ENCODE measurements around the gene RALGPS2. TPM values are rescaled to one million over a fixed set of nuclear protein-coding genes. Genes with fewer than 3 reads are reported as not detected.
A peak's percentile ranks its signal among the peaks of the same experiment; 100 is the strongest.

Gene RALGPS2
- total and polyA plus RNA-seq, 2 experiments from 2014 or later, result 8.1 to 31.2 TPM

DNA sequence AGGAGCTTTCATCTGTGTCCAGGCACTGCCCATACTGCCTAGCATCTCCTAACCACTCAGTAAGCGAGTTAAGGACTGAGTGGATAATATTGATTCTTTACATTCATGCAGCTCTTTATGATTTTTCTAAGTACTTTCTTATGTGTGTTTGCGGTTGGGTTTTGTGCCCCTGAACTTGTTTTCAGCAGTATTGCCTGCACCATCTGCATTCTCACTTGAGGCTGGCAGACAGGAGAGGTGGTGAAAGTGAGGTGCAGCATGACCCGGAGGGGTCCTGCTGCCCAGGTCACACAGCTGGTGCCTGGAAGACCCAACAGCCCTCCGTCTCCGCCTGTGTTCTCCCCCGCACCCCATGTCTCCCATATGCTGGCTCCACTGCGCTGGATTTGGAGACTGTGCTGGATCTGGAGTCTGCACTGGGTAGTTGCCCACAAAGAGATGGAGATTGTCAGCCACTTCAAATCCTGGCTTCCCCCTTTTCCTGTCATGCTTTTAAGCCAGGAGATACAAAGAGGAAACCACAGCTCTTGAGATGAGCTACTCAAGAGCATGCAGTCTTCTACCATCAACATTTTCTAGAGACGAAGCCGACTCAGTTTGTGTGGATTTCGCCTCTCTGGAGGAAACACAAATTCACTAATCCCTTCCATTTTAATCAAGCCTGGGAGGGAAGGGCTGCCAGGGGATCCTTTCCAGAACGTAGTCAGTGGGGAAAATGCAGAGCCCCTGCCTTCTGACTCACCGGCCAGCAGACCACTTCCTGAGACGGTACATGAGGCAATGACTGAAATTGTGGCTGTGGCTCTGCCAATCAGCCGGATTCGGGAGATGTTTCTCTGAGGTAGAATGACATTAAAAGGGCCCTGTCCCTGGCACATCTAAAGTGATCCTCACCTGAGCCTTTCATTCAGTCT is 217.5 kb downstream of the RALGPS2 start:
- Histone ChIP-seq H4K20me1 (replicated peaks; ENCODE audit: insufficient read depth) (no peaks in the 10 kb centered on the region), H2AFZ (peak overlapping the region; percentile 63), H3K27ac (ENCODE audit: low read depth) (no peak overlapping the region), H3K79me2 (replicated peaks; ENCODE audit: insufficient read depth) (no peaks in the 10 kb centered on the region), H3K4me3 (no peak overlapping the region), H3F3A (replicated peaks; ENCODE audit: low read depth) (no peaks in the 10 kb centered on the region), H3K36me3 (ENCODE audit: insufficient read depth) (no peaks in the 10 kb centered on the region), H3K4me2 (no peak overlapping the region), H3K9me2 (ENCODE audit: insufficient read depth) (no peaks in the 10 kb centered on the region), H3K4me1 (ENCODE audit: insufficient read depth) (peaks cover 6% of the 10 kb centered on the region), H3K27me3 (ENCODE audit: insufficient read depth) (no peaks in the 10 kb centered on the region)
- H3K4me1 Mint-ChIP-seq, result peaks cover 17% of the 10 kb centered on the region
- DNase-seq (ENCODE audit: low spot score) (no peak), ATAC-seq (no peak)
- H3K36me3 Mint-ChIP-seq (ENCODE audit: low read depth), result no peaks in the 10 kb centered on the region
- H3K4me3 Mint-ChIP-seq, result no peak overlapping the region
- peaks cover 7% of the 10 kb centered on the region for H3K27me3 Mint-ChIP-seq (ENCODE audit: insufficient read depth, low read depth, poor library complexity)
- no peak overlapping the region for H3K27ac Mint-ChIP-seq
- TF ChIP-seq STAT1 (IDR thresholded peaks at IDR 0.05; ENCODE audit: unreplicated experiment), result no peak
- TF ChIP-seq, protein P1, sequence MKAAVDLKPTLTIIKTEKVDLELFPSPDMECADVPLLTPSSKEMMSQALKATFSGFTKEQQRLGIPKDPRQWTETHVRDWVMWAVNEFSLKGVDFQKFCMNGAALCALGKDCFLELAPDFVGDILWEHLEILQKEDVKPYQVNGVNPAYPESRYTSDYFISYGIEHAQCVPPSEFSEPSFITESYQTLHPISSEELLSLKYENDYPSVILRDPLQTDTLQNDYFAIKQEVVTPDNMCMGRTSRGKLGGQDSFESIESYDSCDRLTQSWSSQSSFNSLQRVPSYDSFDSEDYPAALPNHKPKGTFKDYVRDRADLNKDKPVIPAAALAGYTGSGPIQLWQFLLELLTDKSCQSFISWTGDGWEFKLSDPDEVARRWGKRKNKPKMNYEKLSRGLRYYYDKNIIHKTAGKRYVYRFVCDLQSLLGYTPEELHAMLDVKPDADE (IDR thresholded peaks at IDR 0.05), result no peak
- TF ChIP-seq, protein P2, sequence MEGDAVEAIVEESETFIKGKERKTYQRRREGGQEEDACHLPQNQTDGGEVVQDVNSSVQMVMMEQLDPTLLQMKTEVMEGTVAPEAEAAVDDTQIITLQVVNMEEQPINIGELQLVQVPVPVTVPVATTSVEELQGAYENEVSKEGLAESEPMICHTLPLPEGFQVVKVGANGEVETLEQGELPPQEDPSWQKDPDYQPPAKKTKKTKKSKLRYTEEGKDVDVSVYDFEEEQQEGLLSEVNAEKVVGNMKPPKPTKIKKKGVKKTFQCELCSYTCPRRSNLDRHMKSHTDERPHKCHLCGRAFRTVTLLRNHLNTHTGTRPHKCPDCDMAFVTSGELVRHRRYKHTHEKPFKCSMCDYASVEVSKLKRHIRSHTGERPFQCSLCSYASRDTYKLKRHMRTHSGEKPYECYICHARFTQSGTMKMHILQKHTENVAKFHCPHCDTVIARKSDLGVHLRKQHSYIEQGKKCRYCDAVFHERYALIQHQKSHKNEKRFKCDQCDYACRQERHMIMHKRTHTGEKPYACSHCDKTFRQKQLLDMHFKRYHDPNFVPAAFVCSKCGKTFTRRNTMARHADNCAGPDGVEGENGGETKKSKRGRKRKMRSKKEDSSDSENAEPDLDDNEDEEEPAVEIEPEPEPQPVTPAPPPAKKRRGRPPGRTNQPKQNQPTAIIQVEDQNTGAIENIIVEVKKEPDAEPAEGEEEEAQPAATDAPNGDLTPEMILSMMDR (conservative IDR thresholded peaks at IDR 0.05; ENCODE audit: low read depth in 2 of 2), result no peak
- TF ChIP-seq ZNF114 (CRISPR knock-in tag; IDR thresholded peaks at IDR 0.05), result no peak
- TF ChIP-seq ZNF331 (CRISPR knock-in tag; IDR thresholded peaks at IDR 0.05; ENCODE audit: low read depth), result no peak
- no peak for TF ChIP-seq CREB1 (CRISPR knock-in tag; IDR thresholded peaks at IDR 0.05; ENCODE audit: low read depth)
- TF ChIP-seq JUNB (IDR thresholded peaks at IDR 0.05; ENCODE audit: unreplicated experiment), result no peak
- TF ChIP-seq, protein P3, sequence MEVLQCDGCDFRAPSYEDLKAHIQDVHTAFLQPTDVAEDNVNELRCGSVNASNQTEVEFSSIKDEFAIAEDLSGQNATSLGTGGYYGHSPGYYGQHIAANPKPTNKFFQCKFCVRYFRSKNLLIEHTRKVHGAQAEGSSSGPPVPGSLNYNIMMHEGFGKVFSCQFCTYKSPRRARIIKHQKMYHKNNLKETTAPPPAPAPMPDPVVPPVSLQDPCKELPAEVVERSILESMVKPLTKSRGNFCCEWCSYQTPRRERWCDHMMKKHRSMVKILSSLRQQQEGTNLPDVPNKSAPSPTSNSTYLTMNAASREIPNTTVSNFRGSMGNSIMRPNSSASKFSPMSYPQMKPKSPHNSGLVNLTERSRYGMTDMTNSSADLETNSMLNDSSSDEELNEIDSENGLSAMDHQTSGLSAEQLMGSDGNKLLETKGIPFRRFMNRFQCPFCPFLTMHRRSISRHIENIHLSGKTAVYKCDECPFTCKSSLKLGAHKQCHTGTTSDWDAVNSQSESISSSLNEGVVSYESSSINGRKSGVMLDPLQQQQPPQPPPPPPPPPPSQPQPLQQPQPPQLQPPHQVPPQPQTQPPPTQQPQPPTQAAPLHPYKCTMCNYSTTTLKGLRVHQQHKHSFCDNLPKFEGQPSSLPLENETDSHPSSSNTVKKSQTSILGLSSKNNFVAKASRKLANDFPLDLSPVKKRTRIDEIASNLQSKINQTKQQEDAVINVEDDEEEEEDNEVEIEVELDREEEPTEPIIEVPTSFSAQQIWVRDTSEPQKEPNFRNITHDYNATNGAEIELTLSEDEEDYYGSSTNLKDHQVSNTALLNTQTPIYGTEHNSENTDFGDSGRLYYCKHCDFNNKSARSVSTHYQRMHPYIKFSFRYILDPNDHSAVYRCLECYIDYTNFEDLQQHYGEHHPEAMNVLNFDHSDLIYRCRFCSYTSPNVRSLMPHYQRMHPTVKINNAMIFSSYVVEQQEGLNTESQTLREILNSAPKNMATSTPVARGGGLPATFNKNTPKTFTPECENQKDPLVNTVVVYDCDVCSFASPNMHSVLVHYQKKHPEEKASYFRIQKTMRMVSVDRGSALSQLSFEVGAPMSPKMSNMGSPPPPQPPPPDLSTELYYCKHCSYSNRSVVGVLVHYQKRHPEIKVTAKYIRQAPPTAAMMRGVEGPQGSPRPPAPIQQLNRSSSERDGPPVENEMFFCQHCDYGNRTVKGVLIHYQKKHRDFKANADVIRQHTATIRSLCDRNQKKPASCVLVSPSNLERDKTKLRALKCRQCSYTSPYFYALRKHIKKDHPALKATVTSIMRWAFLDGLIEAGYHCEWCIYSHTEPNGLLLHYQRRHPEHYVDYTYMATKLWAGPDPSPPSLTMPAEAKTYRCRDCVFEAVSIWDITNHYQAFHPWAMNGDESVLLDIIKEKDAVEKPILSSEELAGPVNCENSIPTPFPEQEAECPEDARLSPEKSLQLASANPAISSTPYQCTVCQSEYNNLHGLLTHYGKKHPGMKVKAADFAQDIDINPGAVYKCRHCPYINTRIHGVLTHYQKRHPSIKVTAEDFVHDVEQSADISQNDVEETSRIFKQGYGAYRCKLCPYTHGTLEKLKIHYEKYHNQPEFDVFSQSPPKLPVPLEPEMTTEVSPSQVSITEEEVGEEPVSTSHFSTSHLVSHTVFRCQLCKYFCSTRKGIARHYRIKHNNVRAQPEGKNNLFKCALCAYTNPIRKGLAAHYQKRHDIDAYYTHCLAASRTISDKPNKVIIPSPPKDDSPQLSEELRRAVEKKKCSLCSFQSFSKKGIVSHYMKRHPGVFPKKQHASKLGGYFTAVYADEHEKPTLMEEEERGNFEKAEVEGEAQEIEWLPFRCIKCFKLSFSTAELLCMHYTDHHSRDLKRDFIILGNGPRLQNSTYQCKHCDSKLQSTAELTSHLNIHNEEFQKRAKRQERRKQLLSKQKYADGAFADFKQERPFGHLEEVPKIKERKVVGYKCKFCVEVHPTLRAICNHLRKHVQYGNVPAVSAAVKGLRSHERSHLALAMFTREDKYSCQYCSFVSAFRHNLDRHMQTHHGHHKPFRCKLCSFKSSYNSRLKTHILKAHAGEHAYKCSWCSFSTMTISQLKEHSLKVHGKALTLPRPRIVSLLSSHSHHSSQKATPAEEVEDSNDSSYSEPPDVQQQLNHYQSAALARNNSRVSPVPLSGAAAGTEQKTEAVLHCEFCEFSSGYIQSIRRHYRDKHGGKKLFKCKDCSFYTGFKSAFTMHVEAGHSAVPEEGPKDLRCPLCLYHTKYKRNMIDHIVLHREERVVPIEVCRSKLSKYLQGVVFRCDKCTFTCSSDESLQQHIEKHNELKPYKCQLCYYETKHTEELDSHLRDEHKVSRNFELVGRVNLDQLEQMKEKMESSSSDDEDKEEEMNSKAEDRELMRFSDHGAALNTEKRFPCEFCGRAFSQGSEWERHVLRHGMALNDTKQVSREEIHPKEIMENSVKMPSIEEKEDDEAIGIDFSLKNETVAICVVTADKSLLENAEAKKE (CRISPR knock-in tag; IDR thresholded peaks at IDR 0.05), result no peak
- no peak for TF ChIP-seq POLR2AphosphoS5 (IDR thresholded peaks at IDR 0.05; ENCODE audit: low read depth)
- TF ChIP-seq EZH2 (IDR thresholded peaks at IDR 0.05; ENCODE audit: low read depth, unreplicated experiment), result no peak
- TF ChIP-seq EZH2phosphoT487 (IDR thresholded peaks at IDR 0.05; ENCODE audit: unreplicated experiment), result no peak
- TF ChIP-seq, protein P4, sequence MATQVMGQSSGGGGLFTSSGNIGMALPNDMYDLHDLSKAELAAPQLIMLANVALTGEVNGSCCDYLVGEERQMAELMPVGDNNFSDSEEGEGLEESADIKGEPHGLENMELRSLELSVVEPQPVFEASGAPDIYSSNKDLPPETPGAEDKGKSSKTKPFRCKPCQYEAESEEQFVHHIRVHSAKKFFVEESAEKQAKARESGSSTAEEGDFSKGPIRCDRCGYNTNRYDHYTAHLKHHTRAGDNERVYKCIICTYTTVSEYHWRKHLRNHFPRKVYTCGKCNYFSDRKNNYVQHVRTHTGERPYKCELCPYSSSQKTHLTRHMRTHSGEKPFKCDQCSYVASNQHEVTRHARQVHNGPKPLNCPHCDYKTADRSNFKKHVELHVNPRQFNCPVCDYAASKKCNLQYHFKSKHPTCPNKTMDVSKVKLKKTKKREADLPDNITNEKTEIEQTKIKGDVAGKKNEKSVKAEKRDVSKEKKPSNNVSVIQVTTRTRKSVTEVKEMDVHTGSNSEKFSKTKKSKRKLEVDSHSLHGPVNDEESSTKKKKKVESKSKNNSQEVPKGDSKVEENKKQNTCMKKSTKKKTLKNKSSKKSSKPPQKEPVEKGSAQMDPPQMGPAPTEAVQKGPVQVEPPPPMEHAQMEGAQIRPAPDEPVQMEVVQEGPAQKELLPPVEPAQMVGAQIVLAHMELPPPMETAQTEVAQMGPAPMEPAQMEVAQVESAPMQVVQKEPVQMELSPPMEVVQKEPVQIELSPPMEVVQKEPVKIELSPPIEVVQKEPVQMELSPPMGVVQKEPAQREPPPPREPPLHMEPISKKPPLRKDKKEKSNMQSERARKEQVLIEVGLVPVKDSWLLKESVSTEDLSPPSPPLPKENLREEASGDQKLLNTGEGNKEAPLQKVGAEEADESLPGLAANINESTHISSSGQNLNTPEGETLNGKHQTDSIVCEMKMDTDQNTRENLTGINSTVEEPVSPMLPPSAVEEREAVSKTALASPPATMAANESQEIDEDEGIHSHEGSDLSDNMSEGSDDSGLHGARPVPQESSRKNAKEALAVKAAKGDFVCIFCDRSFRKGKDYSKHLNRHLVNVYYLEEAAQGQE (IDR thresholded peaks at IDR 0.05; ENCODE audit: unreplicated experiment), result no peak
- TF ChIP-seq NANOG (IDR thresholded peaks at IDR 0.05; ENCODE audit: borderline replicate concordance), result no peak
- no peaks in the 10 kb centered on the region for H3K9me3 Mint-ChIP-seq

Data from GM23338 (cell line).